ENCODE results near the gene OTUB1. TPM values are rescaled to one million over a fixed set of nuclear protein-coding genes. Genes with fewer than 3 reads are reported as not detected.

Gene OTUB1
- total RNA-seq, 1 donor from 2014 or later, result 51.1 TPM

- TF ChIP-seq CTCF (IDR thresholded peaks at IDR 0.05; ENCODE audit: insufficient read depth, low read length, severe bottlenecking), result no peak
- Histone ChIP-seq H3K36me3 (ENCODE audit: control insufficient read depth, insufficient read depth, low read length) (peaks cover 6% of the 10 kb centered on the region), H3K27me3 (ENCODE audit: control insufficient read depth, insufficient read depth, low read length) (no peaks in the 10 kb centered on the region), H3K4me3 (ENCODE audit: low read depth, low read length) (no peak overlapping the region)
- FAIRE-seq (no peak), DNase-seq (ENCODE audit: low read depth) (no peak)
Observed at GRCh38 chr11:63941901-63942300, 44.3 kb upstream of the OTUB1 start.

GRCh38 chr11:63942803-63943202 lies 43.4 kb upstream of the OTUB1 start:
- DNase-seq (ENCODE audit: low read depth) (no peak), FAIRE-seq (no peak)
- no peak for TF ChIP-seq CTCF (IDR thresholded peaks at IDR 0.05; ENCODE audit: insufficient read depth, low read length, severe bottlenecking)
- H3K36me3 ChIP-seq (ENCODE audit: control insufficient read depth, insufficient read depth, low read length), result peaks cover 6% of the 10 kb centered on the region
- H3K27me3 ChIP-seq (ENCODE audit: control insufficient read depth, insufficient read depth, low read length), result no peaks in the 10 kb centered on the region
- no peak overlapping the region for H3K4me3 ChIP-seq (ENCODE audit: low read depth, low read length)

- Histone ChIP-seq H3K36me3 (ENCODE audit: control insufficient read depth, insufficient read depth, low read length) (peaks cover 6% of the 10 kb centered on the region), H3K27me3 (ENCODE audit: control insufficient read depth, insufficient read depth, low read length) (no peaks in the 10 kb centered on the region), H3K4me3 (ENCODE audit: low read depth, low read length) (no peak overlapping the region)
- FAIRE-seq, result no peak
- no peak for DNase-seq (ENCODE audit: low read depth)
- no peak for TF ChIP-seq CTCF (IDR thresholded peaks at IDR 0.05; ENCODE audit: insufficient read depth, low read length, severe bottlenecking)
Observed at GRCh38 chr11:63944987-63945386, 41.3 kb upstream of the OTUB1 start.

- no peak overlapping the region for H3K4me3 ChIP-seq (ENCODE audit: low read depth, low read length)
- DNase-seq (ENCODE audit: low read depth) (peak; percentile 65), FAIRE-seq (no peak)
- peaks cover 6% of the 10 kb centered on the region for H3K36me3 ChIP-seq (ENCODE audit: control insufficient read depth, insufficient read depth, low read length)
- TF ChIP-seq CTCF (IDR thresholded peaks at IDR 0.05; ENCODE audit: insufficient read depth, low read length, severe bottlenecking), result peak; percentile 68
- no peaks in the 10 kb centered on the region for H3K27me3 ChIP-seq (ENCODE audit: control insufficient read depth, insufficient read depth, low read length)
Observed at GRCh38 chr11:63945477-63946163, 40.6 kb upstream of the OTUB1 start.

GRCh38 chr11:63951779-63952536 lies 34.3 kb upstream of the OTUB1 start:
- FAIRE-seq (no peak), DNase-seq (ENCODE audit: low read depth) (peak; percentile 6)
- H3K36me3 ChIP-seq (ENCODE audit: control insufficient read depth, insufficient read depth, low read length), result peaks cover 3% of the 10 kb centered on the region

More at GRCh38 chr11:63951779-63952536, 34.3 kb upstream of the OTUB1 start:
- no peak overlapping the region for H3K4me3 ChIP-seq (ENCODE audit: low read depth, low read length)
- H3K27me3 ChIP-seq (ENCODE audit: control insufficient read depth, insufficient read depth, low read length), result no peaks in the 10 kb centered on the region
- TF ChIP-seq CTCF (IDR thresholded peaks at IDR 0.05; ENCODE audit: insufficient read depth, low read length, severe bottlenecking), result no peak
